HG03571 (cell line): Measurements from ENCODE around the gene OR52E4.

Experiments used
- ATAC-seq: cut with Tn5 transposase; IDR thresholded peaks from one replicate; pipeline ENCODE4 v1.9.1; 2021; ENCODE audit not compliant: unreplicated experiment

OR52E4 gene

GRCh38 chr11:5880329-5880728 is at the start of gene OR52E4:
TSS of gene OR52E4 (plus strand) at chr11:5880629. CDS start at chr11:5884293, 3,664 bp downstream.
- ATAC-seq = no peak

GRCh38 chr11:5831196-5831829 is 49.1 kb upstream of the OR52E4 start:
- no peak for ATAC-seq

GRCh38 chr11:5833446-5833845 is 47.0 kb upstream of the OR52E4 start:
- no peak for ATAC-seq

- no peak for ATAC-seq
These were observed 42.7 kb upstream of the OR52E4 start for GRCh38 chr11:5837695-5838094.

GRCh38 chr11:5841797-5842196 is 38.6 kb upstream of the OR52E4 start, which contains the start of gene OR52E6:
TSS of gene OR52E6 (minus strand) at chr11:5841897. CDS start at chr11:5841897, 0 bp downstream.
- ATAC-seq = no peak

- no peak for ATAC-seq
These were observed 33.7 kb upstream of the OR52E4 start for GRCh38 chr11:5846701-5847100.

- no peak for ATAC-seq
These were observed 32.7 kb upstream of the OR52E4 start for GRCh38 chr11:5847711-5848110.

GRCh38 chr11:5851002-5851401 is 29.4 kb upstream of the OR52E4 start:
- no peak for ATAC-seq

- ATAC-seq = no peak
These were observed 22.8 kb upstream of the OR52E4 start, which contains the start of gene OR52E8 for GRCh38 chr11:5857590-5857989. TSS of gene OR52E8 (minus strand) at chr11:5857690. CDS start at chr11:5857690, 0 bp downstream.

- ATAC-seq = no peak
These were observed 14.6 kb upstream of the OR52E4 start for GRCh38 chr11:5865826-5866225.

GRCh38 chr11:5878564-5878963 is 1.9 kb upstream of the OR52E4 start:
- ATAC-seq = no peak

GRCh38 chr11:5881756-5882155 is 1.3 kb downstream of the OR52E4 start:
- no peak for ATAC-seq

GRCh38 chr11:5887172-5887571 is 6.7 kb downstream of the OR52E4 start:
- ATAC-seq = no peak

GRCh38 chr11:5887661-5888060 is 7.2 kb downstream of the OR52E4 start:
- ATAC-seq = no peak

GRCh38 chr11:5891216-5891800 is 10.9 kb downstream of the OR52E4 start:
- no peak for ATAC-seq

GRCh38 chr11:5892908-5893307 is 12.5 kb downstream of the OR52E4 start, which contains the start of gene OR52E5:
TSS of gene OR52E5 (plus strand) at chr11:5893208. CDS start at chr11:5900777, 7,569 bp downstream.
- ATAC-seq = no peak

- ATAC-seq = no peak
These were observed 19.1 kb downstream of the OR52E4 start for GRCh38 chr11:5899534-5899933.

- ATAC-seq = no peak
These were observed 30.1 kb downstream of the OR52E4 start for GRCh38 chr11:5910540-5910939.

GRCh38 chr11:5922749-5923426 is 42.5 kb downstream of the OR52E4 start:
- peak; percentile 86 for ATAC-seq

GRCh38 chr11:5923427-5923776 is 43.0 kb downstream of the OR52E4 start:
- no peak for ATAC-seq

- ATAC-seq = no peak
These were observed 43.4 kb downstream of the OR52E4 start for GRCh38 chr11:5923794-5924193.

GRCh38 chr11:5928271-5928670 is 47.8 kb downstream of the OR52E4 start:
- ATAC-seq = no peak
